GM12801 (cell line): ENCODE measurements around the gene NTN1.

ENCODE experiments used
- CTCF ChIP-seq: IDR thresholded peaks from one replicate; pipeline ENCODE4 v1.5.1; 2011; ENCODE audit warnings: control low read depth; ENCODE audit not compliant: insufficient read length; ENCODE audit errors: extremely low read depth

The NTN1 gene

GRCh38 chr17:9080983-9081382 is 59.7 kb downstream of the NTN1 start:
- no peak for TF ChIP-seq CTCF

- TF ChIP-seq CTCF, result no peak
These were observed 65.3 kb downstream of the NTN1 start for GRCh38 chr17:9086577-9086976.

GRCh38 chr17:9087921-9088320 is 66.6 kb downstream of the NTN1 start:
- no peak for TF ChIP-seq CTCF

- no peak for TF ChIP-seq CTCF
These were observed 69.4 kb downstream of the NTN1 start for GRCh38 chr17:9090641-9091096.

- TF ChIP-seq CTCF, result no peak
These were observed 72.9 kb downstream of the NTN1 start for GRCh38 chr17:9094193-9094592.

- no peak for TF ChIP-seq CTCF
These were observed 74.1 kb downstream of the NTN1 start for GRCh38 chr17:9095390-9095789.

GRCh38 chr17:9098242-9098825 is 77.0 kb downstream of the NTN1 start:
- TF ChIP-seq CTCF, result no peak

GRCh38 chr17:9101356-9101755 is 80.0 kb downstream of the NTN1 start:
- TF ChIP-seq CTCF, result no peak
